ENCODE data around the gene NPR1.
A peak's percentile ranks its signal among the peaks of the same experiment; 100 is the strongest.

- TF ChIP-seq, protein P1, sequence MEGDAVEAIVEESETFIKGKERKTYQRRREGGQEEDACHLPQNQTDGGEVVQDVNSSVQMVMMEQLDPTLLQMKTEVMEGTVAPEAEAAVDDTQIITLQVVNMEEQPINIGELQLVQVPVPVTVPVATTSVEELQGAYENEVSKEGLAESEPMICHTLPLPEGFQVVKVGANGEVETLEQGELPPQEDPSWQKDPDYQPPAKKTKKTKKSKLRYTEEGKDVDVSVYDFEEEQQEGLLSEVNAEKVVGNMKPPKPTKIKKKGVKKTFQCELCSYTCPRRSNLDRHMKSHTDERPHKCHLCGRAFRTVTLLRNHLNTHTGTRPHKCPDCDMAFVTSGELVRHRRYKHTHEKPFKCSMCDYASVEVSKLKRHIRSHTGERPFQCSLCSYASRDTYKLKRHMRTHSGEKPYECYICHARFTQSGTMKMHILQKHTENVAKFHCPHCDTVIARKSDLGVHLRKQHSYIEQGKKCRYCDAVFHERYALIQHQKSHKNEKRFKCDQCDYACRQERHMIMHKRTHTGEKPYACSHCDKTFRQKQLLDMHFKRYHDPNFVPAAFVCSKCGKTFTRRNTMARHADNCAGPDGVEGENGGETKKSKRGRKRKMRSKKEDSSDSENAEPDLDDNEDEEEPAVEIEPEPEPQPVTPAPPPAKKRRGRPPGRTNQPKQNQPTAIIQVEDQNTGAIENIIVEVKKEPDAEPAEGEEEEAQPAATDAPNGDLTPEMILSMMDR (IDR thresholded peaks at IDR 0.05; ENCODE audit: low read depth, low read length, missing input control) = no peak
- TF ChIP-seq RXRA (IDR thresholded peaks at IDR 0.05) (peak in 1 of 2 donors; percentile 34), SP1 (IDR thresholded peaks at IDR 0.05) (peak; percentile 95), MAX (IDR thresholded peaks at IDR 0.05) (peak; percentile 70), ATF3 (IDR thresholded peaks at IDR 0.05) (no peak)
Measured at GRCh38 chr1:153727463-153728304, 49.2 kb downstream of the NPR1 start, which contains the start of gene INTS3.

Data from liver (tissue), 3 donors.